CD4-positive, alpha-beta T cell (primary cell): ENCODE measurements around the gene TCIRG1. TPM values are rescaled to one million over a fixed set of nuclear protein-coding genes. Genes with fewer than 3 reads are reported as not detected.

Experiments used
- ATAC-seq: fragments of 200-7000 bp; cut with Tn5 transposase; one replicate; pipeline ENCODE4 v1.10.0; 2022; ENCODE audit warnings: mild to moderate bottlenecking; ENCODE audit not compliant: poor library complexity
- CTCF ChIA-PET: fragments of 350-600 bp; sonication (Branson Sonifier 250); formaldehyde crosslinking; loops from one replicate; lab custom pipeline; 2021; ENCODE audit warnings: antibody characterized with exemption, inconsistent platforms; lab: Charles Lee
- POLR2A ChIA-PET: fragments of 350-600 bp; sonication (Branson Sonifier 250); formaldehyde crosslinking; loops from one replicate; lab custom pipeline; 2021; ENCODE audit warnings: antibody characterized with exemption, inconsistent platforms; lab: Charles Lee
- DNase-seq, 14 experiments: peaks; one replicate each; pipeline ENCODE4 v3.0.0-alpha.2; 2013 to 2020; ENCODE audit warnings: mixed read lengths in 2 of 14
- H3K27ac ChIP-seq, 2 donors: one replicate each; pipeline versions ENCODE4 v1.5.1 to v1.7.0; 2013; ENCODE audit warnings: low read length in 2 of 2, low read depth in 1 of 2, mild to moderate bottlenecking in 1 of 2
- H3K27me3 ChIP-seq, 2 experiments: 1 replicate in 1 of 2; 2 replicates in 1 of 2; pipeline versions ENCODE4 v1.6.1 to v1.7.0; 2013; ENCODE audit warnings: low read length in 2 of 2, control low read depth in 1 of 2, mild to moderate bottlenecking in 1 of 2, moderate library complexity in 1 of 2; ENCODE audit not compliant: insufficient read depth in 2 of 2, control insufficient read depth in 1 of 2
- H3K36me3 ChIP-seq: one replicate; pipeline ENCODE4 v1.6.1; 2013; ENCODE audit warnings: low read length, control low read depth; ENCODE audit not compliant: insufficient read depth
- H3K4me1 ChIP-seq: one replicate; pipeline ENCODE4 v1.6.1; 2013; ENCODE audit warnings: low read length, control low read depth; ENCODE audit not compliant: insufficient read depth
- H3K4me3 ChIP-seq: one replicate; pipeline ENCODE4 v1.5.1; 2013; ENCODE audit warnings: mild to moderate bottlenecking, low read length, moderate library complexity
- H3K9me3 ChIP-seq, 2 experiments: 1 replicate in 1 of 2; 2 replicates in 1 of 2; pipeline versions ENCODE4 v1.6.1 to v1.7.0; 2013; ENCODE audit warnings: low read length in 2 of 2, mild to moderate bottlenecking in 2 of 2, control low read depth in 1 of 2, moderate library complexity in 1 of 2; ENCODE audit not compliant: control insufficient read depth in 1 of 2, insufficient read depth in 1 of 2
- H3K27ac Mint-ChIP-seq: one replicate; pipeline ENCODE4 v1.8.0; 2020; ENCODE audit warnings: mixed read lengths
- H3K27me3 Mint-ChIP-seq: one replicate; pipeline ENCODE4 v1.8.0; 2021; ENCODE audit warnings: mixed read lengths
- H3K36me3 Mint-ChIP-seq: one replicate; pipeline ENCODE4 v1.8.0; 2021; ENCODE audit warnings: low read depth, mixed read lengths
- H3K4me1 Mint-ChIP-seq: one replicate; pipeline ENCODE4 v1.8.0; 2021; ENCODE audit warnings: low read depth, mixed read lengths
- H3K4me3 Mint-ChIP-seq: one replicate; pipeline ENCODE4 v1.8.0; 2020; ENCODE audit warnings: mild to moderate bottlenecking, mixed read lengths
- H3K9me3 Mint-ChIP-seq: one replicate; pipeline ENCODE4 v1.8.0; 2020; ENCODE audit warnings: mixed read lengths
- intact Hi-C, 2 experiments: fragments of 100-400 bp; cut with DNase I in 1 of 2; cut with micrococcal nuclease in 1 of 2; formaldehyde crosslinking; loops; one replicate each; pipeline versions ENCODE4 v1.15.1 to v1.9.0; 2023 to 2025; cut with DNase I, micrococcal nuclease
- total RNA-seq, 174 experiments: library from RNA in 2 of 174; stranded (reverse) in 2 of 174; gene quantifications; one replicate each; pipeline ENCODE4 v1.2.3 and lab custom pipeline; 2021 to 2026
- TF ChIP-seq, protein P1 (sequence below): fragments of 200-600 bp; IDR thresholded peaks from one replicate; pipeline ENCODE4 v1.8.0; 2022; ENCODE audit warnings: antibody characterized with exemption, mild to moderate bottlenecking

Gene TCIRG1
- total RNA-seq, 2 experiments from 2014 or later, result 202 to 207 TPM

DNA sequence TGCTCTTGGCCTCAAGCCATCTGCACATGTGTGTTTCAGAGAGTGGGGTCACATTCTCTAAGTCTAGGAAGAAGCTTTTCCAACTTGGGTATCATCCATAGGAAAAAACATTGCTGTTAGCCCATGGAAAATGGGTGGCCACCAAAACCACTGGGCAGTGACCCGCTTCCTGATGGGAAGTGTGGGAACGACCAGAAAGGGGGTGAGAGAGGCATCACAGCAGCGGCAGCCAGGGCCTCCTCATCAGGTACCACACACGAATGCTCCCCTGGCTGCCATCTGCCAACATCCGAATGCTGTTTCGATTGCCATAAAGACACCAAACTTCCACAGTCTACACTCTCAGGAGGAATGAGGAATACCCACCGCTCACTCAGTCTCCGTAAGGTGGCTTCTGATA, 42.0 kb downstream of the TCIRG1 start:
- TF ChIP-seq, protein P1, sequence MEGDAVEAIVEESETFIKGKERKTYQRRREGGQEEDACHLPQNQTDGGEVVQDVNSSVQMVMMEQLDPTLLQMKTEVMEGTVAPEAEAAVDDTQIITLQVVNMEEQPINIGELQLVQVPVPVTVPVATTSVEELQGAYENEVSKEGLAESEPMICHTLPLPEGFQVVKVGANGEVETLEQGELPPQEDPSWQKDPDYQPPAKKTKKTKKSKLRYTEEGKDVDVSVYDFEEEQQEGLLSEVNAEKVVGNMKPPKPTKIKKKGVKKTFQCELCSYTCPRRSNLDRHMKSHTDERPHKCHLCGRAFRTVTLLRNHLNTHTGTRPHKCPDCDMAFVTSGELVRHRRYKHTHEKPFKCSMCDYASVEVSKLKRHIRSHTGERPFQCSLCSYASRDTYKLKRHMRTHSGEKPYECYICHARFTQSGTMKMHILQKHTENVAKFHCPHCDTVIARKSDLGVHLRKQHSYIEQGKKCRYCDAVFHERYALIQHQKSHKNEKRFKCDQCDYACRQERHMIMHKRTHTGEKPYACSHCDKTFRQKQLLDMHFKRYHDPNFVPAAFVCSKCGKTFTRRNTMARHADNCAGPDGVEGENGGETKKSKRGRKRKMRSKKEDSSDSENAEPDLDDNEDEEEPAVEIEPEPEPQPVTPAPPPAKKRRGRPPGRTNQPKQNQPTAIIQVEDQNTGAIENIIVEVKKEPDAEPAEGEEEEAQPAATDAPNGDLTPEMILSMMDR, result no peak
- intact Hi-C loops, result no loop called here
- Histone ChIP-seq H3K4me3 (no peak overlapping the region), H3K27me3 (no peaks in the 10 kb centered on the region), H3K9me3 (no peaks in the 10 kb centered on the region), H3K4me1 (no peaks in the 10 kb centered on the region), H3K27ac (no peak overlapping the region), H3K36me3 (no peaks in the 10 kb centered on the region)
- no peak for DNase-seq
- no peaks in the 10 kb centered on the region for H3K36me3 Mint-ChIP-seq
- POLR2A ChIA-PET, result no interaction called here
- CTCF ChIA-PET, result no interaction called here
- no peaks in the 10 kb centered on the region for H3K9me3 Mint-ChIP-seq
- ATAC-seq, result no peak
- no peaks in the 10 kb centered on the region for H3K4me1 Mint-ChIP-seq
- no peak overlapping the region for H3K4me3 Mint-ChIP-seq
- no peak overlapping the region for H3K27ac Mint-ChIP-seq
- H3K27me3 Mint-ChIP-seq, result no peaks in the 10 kb centered on the region

DNA sequence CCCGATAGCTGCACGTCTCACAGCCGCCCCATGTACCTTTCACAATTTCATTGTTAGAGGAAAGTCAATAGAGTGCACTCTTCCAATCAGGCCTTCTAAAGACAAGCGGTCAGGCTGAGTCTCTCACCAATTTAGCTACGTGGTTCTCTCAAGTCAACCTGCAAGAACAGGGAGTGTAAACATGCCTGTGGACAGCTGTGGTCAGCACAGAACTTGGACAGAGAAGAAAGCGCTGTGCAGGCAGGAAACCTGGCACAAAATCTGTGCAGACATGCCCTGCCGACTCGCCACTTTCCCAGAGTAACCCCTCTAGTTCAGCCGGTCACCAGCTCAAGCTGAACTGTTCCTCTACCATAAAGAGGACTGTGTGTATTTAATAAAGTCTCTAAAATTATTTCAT, 42.9 kb downstream of the TCIRG1 start:
- H3K27ac Mint-ChIP-seq, result no peak overlapping the region
- H3K4me1 Mint-ChIP-seq, result no peaks in the 10 kb centered on the region
- ChIA-PET CTCF (no interaction called here), POLR2A (no interaction called here)
- no peaks in the 10 kb centered on the region for H3K36me3 Mint-ChIP-seq
- TF ChIP-seq, protein P1, result no peak
- H3K27me3 Mint-ChIP-seq, result no peaks in the 10 kb centered on the region
- ATAC-seq, result no peak
- Histone ChIP-seq H3K27ac (no peak overlapping the region), H3K4me3 (no peak overlapping the region), H3K27me3 (no peaks in the 10 kb centered on the region), H3K4me1 (no peaks in the 10 kb centered on the region), H3K36me3 (no peaks in the 10 kb centered on the region), H3K9me3 (no peaks in the 10 kb centered on the region)
- no peak overlapping the region for H3K4me3 Mint-ChIP-seq
- no peak for DNase-seq
- intact Hi-C loops, result no loop called here
- no peaks in the 10 kb centered on the region for H3K9me3 Mint-ChIP-seq

DNA sequence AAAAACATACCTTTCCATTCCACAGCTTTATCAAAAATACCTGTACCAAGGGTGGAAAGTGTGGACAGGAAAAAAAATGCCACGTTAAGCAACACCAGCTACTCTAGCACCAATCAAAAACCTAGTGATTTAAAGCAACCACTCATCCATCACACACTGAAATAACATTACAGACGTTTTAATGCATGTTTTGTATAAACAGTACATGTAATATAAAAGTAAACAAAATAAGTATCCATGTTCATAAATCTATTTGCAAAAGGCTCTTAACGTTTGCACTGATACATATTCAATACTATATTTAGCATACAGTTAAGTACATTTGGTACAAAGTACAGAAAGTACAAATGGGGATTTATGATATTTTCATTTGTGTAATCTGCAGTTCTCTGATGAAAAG, 43.7 kb downstream of the TCIRG1 start:
- CTCF ChIA-PET, result no interaction called here
- H3K4me1 Mint-ChIP-seq, result no peaks in the 10 kb centered on the region

More for the DNA sequence above, 43.7 kb downstream of the TCIRG1 start:
- H3K4me3 ChIP-seq, result no peak overlapping the region
- DNase-seq (no peak), ATAC-seq (no peak)
- Mint-ChIP-seq H3K4me3 (no peak overlapping the region), H3K9me3 (no peaks in the 10 kb centered on the region), H3K27ac (no peak overlapping the region), H3K27me3 (no peaks in the 10 kb centered on the region), H3K36me3 (no peaks in the 10 kb centered on the region)
- POLR2A ChIA-PET, result no interaction called here
- no peak overlapping the region for H3K27ac ChIP-seq
- no peaks in the 10 kb centered on the region for H3K9me3 ChIP-seq
- no peaks in the 10 kb centered on the region for H3K4me1 ChIP-seq
- intact Hi-C loops, result no loop called here
- no peaks in the 10 kb centered on the region for H3K27me3 ChIP-seq
- no peaks in the 10 kb centered on the region for H3K36me3 ChIP-seq
- TF ChIP-seq, protein P1, result no peak
